Colonic mucosa (tissue), 4 donors: ENCODE data around the gene SON. TPM values are rescaled to one million over a fixed set of nuclear protein-coding genes. Genes with fewer than 3 reads are reported as not detected.

Source experiments
- DNase-seq: peaks from one replicate; pipeline ENCODE4 v3.0.0-alpha.2; 2020
- H3K27ac ChIP-seq: fragments of 200-600 bp; one replicate; pipeline ENCODE4 v1.8.0; 2021
- H3K27me3 ChIP-seq: fragments of 200-600 bp; one replicate; pipeline ENCODE4 v1.8.0; 2021
- H3K36me3 ChIP-seq: fragments of 200-600 bp; one replicate; pipeline ENCODE4 v1.8.0; 2021
- H3K4me1 ChIP-seq: fragments of 200-600 bp; one replicate; pipeline ENCODE4 v1.8.0; 2021; ENCODE audit warnings: mild to moderate bottlenecking
- H3K4me3 ChIP-seq: fragments of 200-600 bp; one replicate; pipeline ENCODE4 v1.8.0; 2021
- H3K9ac ChIP-seq, 2 donors: one replicate each; pipeline ENCODE4 v1.7.0; 2013; ENCODE audit warnings: control low read depth in 2 of 2, low read depth in 2 of 2, low read length in 2 of 2
- H3K9me3 ChIP-seq: fragments of 200-600 bp; one replicate; pipeline ENCODE4 v1.8.0; 2021
- intact Hi-C: fragments of 100-400 bp; cut with DNase I; formaldehyde crosslinking; loops from one replicate; pipeline ENCODE4 v1.14.1; 2022
- total RNA-seq, 2 donors: library from RNA; stranded (reverse); fragmentation: NEBNext Ultra II Directional in 1 of 2; extraction: Animal tissue kit (Norgen Biotek cat#: 25700) in 1 of 2; gene quantifications; one replicate each; pipeline ENCODE4 v1.2.1, GENCODE V29; 2021
- TF ChIP-seq, protein P1 (sequence below): fragments of 200-600 bp; IDR thresholded peaks from one replicate; pipeline ENCODE4 v1.8.0; 2022; ENCODE audit warnings: antibody characterized with exemption, mild to moderate bottlenecking
- donor health status: healthy.
- donor health status: DM: no; HTN: no; CAD: no.
- donor health status: DM: no; HTN: no; CAD: no.

The SON gene
- total RNA-seq, 2 donors from 2014 or later, result 190 to 213 TPM

DNA sequence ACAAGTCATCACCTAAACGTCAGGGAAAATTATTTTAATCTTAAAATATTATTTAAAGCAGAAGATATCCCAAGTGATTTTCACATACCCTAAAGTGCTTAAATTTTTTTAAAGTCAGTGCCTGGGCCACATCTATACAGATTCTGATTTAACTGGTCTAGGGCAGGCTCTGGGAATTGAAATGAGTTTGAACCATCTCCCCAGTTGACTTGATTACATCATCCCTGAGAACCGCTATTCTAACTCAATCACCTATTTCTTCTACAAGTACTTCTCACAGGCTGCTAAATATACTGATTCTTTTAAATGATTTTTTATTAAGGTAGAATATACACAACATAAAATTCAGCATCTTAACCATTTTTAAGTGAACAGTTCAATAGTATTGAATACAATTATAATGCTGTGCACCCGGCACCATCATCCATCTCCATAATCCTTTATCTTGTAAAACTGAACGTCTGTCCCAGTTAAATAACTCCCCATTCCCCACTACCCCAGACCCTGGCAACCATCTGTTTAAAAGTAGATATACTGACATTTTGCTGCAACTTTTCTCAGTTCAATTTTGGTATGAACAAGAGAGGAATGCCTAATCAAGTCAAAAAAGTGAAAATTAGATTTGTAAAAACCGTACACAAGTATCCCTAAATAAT, 20.4 kb upstream of the SON start:
- Histone ChIP-seq H3K4me3 (no peak overlapping the region), H3K27me3 (no peaks in the 10 kb centered on the region), H3K27ac (no peak overlapping the region), H3K9me3 (no peaks in the 10 kb centered on the region), H3K4me1 (no peaks in the 10 kb centered on the region), H3K36me3 (no peaks in the 10 kb centered on the region), H3K9ac (no peak overlapping the region)
- no peak for DNase-seq
- TF ChIP-seq, protein P1, sequence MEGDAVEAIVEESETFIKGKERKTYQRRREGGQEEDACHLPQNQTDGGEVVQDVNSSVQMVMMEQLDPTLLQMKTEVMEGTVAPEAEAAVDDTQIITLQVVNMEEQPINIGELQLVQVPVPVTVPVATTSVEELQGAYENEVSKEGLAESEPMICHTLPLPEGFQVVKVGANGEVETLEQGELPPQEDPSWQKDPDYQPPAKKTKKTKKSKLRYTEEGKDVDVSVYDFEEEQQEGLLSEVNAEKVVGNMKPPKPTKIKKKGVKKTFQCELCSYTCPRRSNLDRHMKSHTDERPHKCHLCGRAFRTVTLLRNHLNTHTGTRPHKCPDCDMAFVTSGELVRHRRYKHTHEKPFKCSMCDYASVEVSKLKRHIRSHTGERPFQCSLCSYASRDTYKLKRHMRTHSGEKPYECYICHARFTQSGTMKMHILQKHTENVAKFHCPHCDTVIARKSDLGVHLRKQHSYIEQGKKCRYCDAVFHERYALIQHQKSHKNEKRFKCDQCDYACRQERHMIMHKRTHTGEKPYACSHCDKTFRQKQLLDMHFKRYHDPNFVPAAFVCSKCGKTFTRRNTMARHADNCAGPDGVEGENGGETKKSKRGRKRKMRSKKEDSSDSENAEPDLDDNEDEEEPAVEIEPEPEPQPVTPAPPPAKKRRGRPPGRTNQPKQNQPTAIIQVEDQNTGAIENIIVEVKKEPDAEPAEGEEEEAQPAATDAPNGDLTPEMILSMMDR, result no peak
- intact Hi-C loops, result no loop called here

DNA sequence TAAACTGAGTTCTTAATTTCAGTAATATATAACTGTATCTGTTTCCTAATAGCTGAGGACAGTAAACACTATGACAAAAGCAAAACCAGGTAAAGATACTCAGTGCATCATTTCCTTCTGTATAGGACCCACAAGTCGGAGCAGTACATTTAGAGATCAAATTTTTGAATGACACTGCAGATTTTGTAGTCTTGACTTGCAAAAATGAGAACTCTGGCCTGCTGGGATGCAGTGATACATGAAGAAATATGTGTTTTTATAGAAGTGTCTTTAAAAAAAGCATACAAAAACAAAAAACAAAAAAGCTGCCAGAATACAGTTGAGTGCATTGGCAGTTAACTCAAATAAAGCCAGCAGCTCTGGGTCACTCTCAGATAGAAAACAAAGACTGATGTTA, 19.9 kb upstream of the SON start:
- Histone ChIP-seq H3K9me3 (no peaks in the 10 kb centered on the region), H3K9ac (no peak overlapping the region), H3K27me3 (no peaks in the 10 kb centered on the region), H3K27ac (no peak overlapping the region), H3K4me1 (no peaks in the 10 kb centered on the region), H3K4me3 (no peak overlapping the region), H3K36me3 (no peaks in the 10 kb centered on the region)
- DNase-seq, result no peak
- TF ChIP-seq, protein P1, result no peak
- intact Hi-C loops, result no loop called here

DNA sequence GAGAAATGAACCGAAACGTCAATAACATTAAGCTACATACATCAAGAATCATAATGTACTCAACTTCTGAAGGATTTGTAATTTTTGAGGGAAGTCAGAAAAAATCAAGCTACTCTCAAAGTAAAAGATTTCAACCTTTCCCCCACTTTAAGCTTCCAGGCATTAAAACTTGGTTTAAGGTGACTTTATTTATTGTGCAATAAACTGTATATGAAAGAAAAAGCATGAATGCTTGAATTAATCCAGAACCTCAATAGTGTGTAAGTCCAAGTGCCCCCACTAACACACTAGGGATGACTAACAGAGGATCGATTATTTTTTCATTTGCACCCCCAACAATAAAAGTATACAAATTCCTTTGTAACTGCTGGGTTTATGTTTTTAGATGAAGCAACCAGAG, 11.8 kb upstream of the SON start:
- no peak for DNase-seq
- Histone ChIP-seq H3K9me3 (no peaks in the 10 kb centered on the region), H3K36me3 (no peaks in the 10 kb centered on the region), H3K27me3 (no peaks in the 10 kb centered on the region), H3K4me1 (no peaks in the 10 kb centered on the region), H3K27ac (no peak overlapping the region), H3K9ac (no peak overlapping the region), H3K4me3 (no peak overlapping the region)
- TF ChIP-seq, protein P1, result no peak
- intact Hi-C loops, result no loop called here

DNA sequence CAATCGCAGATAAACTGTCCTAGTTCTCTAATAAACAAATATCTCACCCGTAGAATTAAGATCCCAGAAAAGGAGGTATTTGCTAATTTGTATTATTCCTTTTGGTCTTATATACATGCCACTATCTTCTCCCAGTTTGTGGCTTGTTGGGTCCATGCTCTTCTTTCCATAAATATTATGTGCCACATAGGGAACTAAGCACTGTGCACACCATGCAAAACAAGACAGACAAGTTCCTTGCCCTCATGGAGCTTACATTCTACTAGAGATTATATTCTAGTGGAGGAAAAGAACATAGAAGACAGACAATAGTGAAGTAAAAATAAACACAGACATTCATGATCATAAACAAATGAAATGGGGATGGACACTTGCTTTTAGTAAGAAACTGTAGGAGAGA, 5.6 kb upstream of the SON start:
- Histone ChIP-seq H3K9me3 (no peaks in the 10 kb centered on the region), H3K4me1 (peaks cover 3% of the 10 kb centered on the region), H3K27me3 (no peaks in the 10 kb centered on the region), H3K4me3 (no peak overlapping the region), H3K27ac (no peak overlapping the region), H3K9ac (no peak overlapping the region), H3K36me3 (no peaks in the 10 kb centered on the region)
- no peak for DNase-seq
- TF ChIP-seq, protein P1, result no peak
- intact Hi-C loops, result no loop called here

DNA sequence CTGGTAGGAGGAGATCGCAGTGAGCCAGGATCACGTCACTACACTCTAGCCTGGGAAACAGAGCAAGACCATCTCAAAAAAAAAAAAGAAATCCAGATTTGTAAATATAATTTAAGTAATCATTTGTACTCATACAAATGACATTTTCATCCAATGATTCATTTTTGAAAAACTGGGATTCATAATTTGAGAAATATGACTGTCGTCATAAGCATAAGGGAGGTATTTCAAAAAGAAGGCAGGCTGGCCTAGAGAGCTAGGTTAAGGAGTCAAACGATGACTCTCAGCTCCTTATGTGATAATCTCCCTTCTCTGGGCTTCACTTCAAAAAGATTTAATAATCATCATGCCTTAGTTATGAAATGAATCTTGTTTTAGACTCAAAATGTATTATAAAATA, 3.2 kb upstream of the SON start:
- no peak overlapping the region for H3K4me3 ChIP-seq
- no peaks in the 10 kb centered on the region for H3K36me3 ChIP-seq
- no peak overlapping the region for H3K9ac ChIP-seq
- intact Hi-C loops, result loop anchor here (5.0 kb wide), 2 partner anchors 48 to 57 kb away; partner anchors contain the start of gene DONSON
- no peak for DNase-seq
- no peaks in the 10 kb centered on the region for H3K9me3 ChIP-seq
- H3K27ac ChIP-seq, result no peak overlapping the region
- TF ChIP-seq, protein P1, result no peak
- peaks cover 3% of the 10 kb centered on the region for H3K4me1 ChIP-seq
- H3K27me3 ChIP-seq, result no peaks in the 10 kb centered on the region
